HG02973 (cell line): ENCODE results near the gene PPIAL4G.
"Not testable (repeated sequence)": the region's sequence is repeated elsewhere in the genome, so short reads cannot be mapped to it uniquely, and the experiment has no call there.

Experiments used
- ATAC-seq: cut with Tn5 transposase; IDR thresholded peaks from one replicate; pipeline ENCODE4 v1.9.1; 2021; ENCODE audit warnings: moderate library complexity; ENCODE audit not compliant: unreplicated experiment

The PPIAL4G gene

DNA sequence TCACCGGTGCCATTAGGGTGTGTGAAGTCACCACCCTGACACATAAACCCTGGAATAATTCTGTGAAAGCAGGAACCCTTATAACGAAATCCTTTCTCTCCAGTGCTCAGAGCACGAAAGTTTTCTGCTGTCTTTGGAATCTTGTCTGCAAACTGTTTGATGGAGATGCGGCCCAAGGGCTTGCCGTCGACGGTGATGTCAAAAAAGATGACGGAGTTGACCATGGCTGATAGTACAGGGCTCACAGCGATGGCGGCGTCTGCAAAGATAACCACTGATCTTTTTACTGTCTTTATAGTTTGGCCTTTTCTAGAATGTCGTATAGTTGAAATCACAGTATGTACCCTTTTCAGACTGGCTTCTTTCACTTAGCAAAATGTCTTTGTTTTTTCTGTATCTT is at the start of gene PPIAL4G:
PPIAL4G (minus strand) TSS at position 274 of the 400 bp plus-strand sequence; CDS start at position 224, 50 bp downstream.
- not testable (repeated sequence) for ATAC-seq

DNA sequence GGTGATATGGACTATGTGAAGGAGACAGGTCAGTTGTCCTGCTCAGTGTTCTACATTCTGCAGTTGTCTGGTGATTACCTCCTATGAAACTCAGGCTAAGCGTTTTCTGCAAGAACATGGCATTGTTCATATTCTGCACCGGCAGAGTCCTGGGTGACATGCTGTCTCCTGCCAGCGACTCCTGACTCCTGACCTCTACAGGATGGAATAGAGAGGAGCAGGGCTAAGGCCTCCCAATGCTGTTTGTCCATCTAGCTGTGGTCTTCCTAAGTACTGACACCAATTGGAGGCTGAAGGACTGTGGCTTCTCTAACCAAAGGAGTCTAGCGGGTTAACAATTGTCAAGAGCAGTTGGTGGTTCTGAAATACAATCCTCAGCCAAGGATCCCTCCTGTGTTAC is 49.1 kb upstream of the PPIAL4G start:
- ATAC-seq: not testable (repeated sequence)

DNA sequence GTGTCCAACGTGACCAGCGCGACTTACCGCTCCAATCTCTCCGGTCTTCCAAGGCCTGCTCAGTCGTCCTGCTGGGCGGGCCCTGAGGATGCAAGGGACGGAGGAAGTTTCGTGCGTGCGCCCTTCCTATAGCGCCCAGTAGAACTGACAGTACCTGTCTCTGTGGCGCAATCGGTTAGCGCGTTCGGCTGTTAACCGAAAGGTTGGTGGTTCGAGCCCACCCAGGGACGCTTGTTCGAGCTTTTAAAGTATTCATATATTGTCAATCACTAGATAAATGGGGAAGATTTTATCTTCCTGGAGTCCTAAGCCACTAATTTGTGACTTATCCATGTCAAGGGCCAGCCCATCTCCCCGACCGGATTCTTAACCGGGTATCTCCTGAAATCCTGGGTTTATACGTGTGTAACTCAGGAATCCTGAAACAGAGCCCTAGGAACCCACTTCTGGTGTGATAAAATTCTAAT is 46.0 kb upstream of the PPIAL4G start:
- not testable (repeated sequence) for ATAC-seq

DNA sequence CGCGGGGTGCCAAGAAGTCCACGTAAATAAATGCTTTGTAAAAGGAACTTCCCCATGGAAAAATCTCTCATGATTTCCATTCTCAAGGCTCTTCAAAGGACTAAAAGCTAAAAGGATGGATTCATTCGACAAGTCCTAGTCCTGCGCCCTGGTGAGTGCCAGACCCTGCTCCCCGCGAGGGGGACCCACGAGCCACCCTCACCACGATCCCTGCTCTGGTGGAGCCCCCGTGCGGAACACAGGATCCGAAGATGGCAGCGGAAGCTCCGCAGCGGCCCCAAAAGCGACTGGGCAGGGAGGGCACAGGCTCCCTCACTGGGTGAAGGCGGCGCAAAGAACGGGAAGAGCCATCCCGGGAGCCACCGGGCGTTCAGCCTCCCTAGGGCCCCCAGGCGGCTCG is 45.5 kb upstream of the PPIAL4G start:
- ATAC-seq: not testable (repeated sequence)

DNA sequence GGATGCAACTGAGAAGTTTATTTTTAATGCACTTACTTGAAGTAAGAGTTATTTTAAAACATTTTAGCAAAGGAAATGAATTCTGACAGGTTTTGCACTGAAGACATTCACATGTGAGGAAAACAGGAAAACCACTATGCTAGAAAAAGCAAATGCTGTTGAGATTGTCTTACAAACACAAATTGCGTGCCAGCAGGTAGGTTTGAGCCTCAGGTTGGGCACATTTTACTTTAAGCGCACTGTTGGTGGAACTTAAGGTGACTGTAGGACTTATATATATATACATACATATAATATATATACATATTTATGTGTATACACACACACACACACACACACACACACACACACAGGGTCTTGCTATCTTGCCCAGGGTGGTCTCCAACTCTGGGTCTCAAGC is 43.5 kb upstream of the PPIAL4G start:
- ATAC-seq: not testable (repeated sequence)

DNA sequence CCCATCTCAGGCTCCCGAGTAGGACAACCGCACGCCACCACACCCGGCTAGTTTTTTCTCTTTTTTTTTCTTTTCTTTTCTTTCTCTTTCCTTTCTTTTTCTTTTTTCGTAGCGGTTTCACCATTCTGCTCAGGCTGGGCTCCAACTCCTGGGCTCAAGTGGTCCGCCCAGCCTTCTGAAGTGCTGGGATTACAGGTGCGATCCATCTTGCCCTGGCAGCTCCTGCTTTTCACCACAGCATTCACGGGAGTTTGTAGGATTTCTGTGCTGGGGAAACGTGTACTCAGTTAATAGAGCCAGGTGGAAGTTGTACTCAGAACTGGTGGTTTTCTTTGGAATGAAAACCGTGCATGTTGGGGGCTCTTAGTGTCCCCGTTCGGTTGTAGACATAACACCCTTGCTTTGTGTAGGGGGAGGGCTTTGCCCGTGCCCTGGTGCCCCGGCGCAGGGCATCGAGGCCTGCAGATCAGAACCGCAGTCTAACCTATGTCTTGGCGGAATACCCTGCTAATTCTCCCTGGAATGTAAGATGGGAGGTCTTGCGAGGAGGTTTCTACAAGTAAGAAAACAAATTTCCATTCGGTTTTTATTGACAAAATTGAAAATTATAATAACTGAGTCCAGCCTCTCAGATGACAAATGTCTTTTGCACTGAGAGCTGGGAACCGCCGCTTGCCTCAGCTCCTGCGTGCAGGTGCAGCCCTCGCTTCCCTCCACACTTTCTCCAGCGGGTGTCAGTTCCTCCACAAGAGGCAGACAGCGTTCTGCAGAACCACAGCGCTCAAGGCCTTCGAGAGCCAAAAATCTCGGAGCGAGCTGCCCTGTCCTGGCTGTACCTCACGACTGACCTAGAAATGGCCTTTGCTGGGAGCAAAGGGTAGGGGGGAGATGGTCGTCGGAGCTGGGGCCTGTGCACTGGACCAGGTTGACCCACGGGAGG is 40.4 kb upstream of the PPIAL4G start:
- peak; percentile 5 for ATAC-seq

DNA sequence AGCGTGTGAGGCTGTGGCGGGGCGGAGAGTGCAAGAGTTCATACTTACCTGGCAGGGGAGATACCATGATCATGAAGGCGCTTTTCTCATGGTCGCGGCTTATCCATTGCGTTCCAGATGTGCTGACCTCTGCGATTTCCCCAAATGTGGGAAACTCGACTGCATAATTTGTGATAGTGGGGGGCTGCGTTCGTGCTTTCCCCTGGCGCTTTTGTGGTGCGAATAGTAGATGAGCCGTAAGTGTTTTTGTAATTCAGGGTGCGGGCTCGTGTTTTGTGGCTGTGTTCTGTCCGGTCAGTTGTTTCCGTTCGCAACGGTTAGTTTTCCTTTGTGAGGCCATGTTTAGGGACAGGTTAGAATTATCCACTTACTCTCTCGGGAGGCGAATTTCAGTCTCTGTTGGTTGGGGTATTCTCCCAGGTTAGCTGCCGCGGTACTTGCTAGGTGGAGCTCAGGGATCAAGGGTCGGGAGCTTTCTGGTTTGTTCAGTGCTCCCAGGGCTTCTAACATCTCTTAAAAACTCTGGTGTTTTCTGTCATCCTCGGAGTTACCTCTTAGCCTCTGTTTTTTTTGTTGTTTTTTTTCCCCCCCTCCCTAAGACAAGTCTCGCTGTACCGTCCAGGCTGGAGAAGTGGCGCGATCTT is 39.6 kb upstream of the PPIAL4G start:
- ATAC-seq: peak; percentile 78

DNA sequence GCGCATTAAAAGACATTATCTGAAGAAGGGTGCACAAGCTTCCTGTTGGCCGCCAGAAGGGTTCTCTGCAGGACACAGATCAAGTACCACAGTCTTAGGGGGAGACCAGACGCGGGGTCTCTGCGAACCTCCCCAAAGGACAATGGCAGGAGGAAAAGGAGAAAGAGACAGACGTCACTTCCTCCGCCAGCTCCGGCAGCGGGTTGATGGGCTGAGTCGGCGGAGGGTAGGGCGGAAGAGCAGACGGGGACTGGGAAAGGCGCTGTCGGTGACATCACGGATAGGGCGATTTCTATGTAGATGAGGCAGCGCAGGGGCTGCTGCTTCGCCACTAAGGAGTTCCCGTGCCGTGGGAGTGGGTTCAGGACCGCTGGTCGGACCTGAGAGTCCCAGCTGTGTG is 39.0 kb upstream of the PPIAL4G start:
- ATAC-seq: peak; percentile 39

DNA sequence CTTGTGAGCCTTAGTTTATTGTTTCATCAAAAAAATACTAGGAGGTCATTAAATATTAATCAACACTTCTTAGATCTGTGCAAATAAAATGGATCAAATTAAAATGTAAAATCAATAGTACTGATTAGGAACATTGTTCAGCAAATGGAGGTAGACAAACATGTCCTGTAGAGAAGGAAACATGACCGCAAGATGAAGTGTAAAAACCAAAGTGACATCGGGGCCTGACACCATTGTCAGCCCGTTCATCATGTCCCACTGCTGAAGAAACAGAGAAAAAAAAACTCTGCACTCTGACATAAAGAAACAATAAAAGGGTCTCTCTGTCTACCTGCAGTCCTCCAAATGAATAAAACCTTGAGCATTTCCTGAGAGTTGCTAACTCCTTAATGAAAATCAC is 31.2 kb upstream of the PPIAL4G start:
- not testable (repeated sequence) for ATAC-seq

DNA sequence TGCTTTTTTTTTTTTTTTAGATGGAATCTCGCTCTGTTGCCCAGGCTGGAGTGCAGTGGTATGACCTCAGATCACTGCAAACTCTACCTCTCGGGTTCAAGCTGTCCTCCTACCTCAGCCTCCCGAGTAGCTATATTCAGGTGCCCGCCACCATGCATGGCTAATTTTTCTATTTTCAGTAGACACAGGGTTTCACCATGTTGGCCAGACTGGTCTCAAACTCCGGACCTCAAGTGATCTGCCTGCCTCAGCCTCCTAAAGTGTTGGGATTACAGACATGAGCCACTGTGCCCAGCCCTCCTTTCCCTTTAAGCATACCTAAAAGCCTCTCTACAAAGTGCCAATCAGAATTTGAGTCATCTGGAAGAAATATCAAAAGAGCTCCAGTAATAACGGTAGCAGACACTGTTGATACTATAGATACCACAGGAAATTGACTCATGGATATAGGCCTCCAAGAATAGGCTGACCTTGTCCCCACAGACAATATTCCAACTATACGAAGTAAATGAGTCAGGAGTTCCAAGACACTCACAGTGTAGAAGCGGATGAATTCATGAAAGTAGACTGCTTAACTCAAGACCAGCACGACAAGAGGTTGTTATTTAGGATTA is 29.6 kb upstream of the PPIAL4G start:
- ATAC-seq: not testable (repeated sequence)

DNA sequence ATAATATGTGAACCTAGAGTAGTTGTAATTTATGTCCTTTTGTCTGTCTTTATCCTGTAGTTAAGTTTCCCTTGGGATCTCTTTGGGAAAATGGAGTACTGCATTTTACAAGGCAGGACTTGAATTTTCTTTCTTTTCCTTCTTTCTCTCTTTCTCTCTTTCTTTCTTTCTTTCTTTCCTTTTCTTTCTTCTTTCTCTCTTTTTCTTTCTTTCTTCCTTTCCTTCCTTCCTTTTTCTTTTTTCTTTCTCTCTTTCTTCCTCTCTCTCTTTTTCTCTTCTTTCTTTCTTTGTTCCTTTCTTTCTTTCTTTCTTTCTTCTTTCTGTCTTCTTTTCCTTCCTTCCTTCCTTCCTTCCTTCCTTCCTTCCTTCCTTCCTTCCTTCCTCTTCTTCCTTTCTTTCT is 10.8 kb upstream of the PPIAL4G start:
- ATAC-seq: not testable (repeated sequence)

DNA sequence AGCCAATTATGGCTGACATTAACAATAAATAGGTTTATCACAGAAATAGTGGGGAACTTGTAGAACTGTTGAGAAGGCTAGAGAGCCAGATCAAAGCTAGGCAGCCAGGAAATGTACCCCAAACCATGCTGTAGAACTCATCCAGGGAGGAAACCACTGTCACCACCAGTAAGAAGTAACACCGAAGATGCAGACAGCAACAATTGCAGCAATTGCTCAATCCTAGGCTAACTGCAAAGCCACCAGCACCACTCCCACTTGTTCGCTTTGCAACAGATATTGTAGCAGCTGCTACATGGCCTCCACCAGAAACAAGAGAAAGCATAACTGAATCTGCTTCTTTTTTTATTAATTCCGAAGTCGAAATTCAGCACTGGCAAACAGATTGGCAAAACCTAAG is 2.0 kb downstream of the PPIAL4G start:
- not testable (repeated sequence) for ATAC-seq

DNA sequence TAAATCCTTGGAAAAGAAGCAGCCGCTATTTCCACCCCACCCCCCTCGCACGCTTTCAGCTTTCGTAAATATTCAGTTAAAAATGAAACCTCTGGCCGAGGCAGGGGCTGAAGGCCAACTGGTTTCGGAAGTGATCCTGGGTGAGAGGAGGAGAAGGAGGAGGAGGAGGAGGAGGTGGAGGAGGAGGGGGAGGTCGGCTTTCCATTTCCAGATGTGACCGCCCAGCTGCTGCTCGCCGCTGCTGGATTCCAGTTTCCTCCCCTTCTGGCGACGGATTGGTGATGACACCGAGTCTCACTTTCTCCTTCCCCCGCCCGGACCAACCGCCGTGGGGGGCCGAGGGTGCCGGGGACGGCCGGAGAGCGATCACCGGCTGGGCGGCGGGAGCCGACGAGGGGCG is 23.4 kb downstream of the PPIAL4G start:
- ATAC-seq: not testable (repeated sequence)

DNA sequence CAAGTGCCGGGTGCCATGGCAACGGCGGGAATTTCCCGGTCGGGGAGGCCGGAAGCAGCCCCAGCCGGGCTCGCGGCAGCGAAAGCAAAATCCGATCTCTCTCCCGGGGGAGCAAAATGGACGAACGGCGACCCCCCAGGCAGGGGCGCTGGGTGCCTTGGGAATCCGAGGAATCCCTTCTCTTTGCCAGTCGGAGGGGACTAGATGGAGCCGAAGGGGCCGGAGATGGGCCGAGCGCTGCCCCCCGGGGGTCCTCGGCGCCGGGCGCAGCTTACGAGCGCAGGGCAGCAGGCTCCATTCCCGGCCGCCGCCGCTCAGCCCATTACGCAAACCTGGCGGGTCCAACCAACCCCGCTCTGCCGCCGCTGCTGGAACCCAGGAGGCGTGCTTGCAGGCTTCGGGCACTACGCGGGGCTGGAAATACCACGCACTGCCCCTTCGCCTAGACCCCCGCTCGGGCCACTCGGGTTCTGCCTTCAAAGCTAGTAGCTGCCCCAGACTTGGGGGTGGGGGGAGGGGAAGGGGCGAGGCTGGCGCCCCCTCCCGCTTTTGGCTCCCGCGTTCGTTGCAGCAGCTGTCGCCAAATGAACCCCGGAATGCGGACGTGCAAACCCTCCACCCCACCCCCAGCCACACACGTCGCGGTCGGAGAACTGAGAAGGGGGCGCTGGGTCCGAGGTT is 24.1 kb downstream of the PPIAL4G start:
- ATAC-seq: not testable (repeated sequence)

DNA sequence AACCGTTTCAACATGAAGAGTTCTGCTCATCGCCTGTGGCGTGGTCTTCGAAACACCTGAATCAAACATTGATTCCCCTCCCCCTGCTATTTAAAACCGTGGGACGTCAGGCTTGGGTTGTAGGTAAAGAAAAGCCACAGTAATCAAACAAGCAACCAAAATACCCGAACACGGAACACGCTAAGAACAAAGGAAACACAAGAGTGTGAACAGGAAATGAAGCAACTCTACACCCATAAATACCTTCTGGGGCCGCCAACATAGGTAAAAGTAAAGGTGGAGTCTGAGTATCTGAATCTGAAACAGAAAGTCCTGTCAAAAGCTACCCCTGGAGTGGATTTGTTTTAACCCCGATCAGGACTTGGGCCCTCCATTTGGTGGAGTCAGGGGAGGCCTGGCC is 24.7 kb downstream of the PPIAL4G start:
- ATAC-seq: not testable (repeated sequence)

DNA sequence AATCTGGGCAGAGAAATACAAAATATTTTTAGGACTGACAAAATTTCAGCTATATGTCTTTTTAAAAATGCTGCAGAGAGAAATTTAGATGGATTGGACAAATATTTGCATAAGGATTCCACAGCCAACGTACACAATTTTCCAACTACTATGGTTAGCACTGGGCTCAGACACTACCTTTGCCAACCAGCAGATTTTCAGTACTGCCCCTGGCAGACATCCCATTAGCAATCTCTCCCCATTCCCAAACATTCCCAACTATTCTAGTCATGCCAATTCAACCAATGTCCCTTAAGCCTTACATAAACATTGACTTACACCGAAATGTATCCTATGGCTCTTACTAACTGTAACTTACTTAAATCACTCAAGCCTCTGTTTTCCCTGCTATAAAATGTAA is 30.3 kb downstream of the PPIAL4G start:
- ATAC-seq: not testable (repeated sequence)

DNA sequence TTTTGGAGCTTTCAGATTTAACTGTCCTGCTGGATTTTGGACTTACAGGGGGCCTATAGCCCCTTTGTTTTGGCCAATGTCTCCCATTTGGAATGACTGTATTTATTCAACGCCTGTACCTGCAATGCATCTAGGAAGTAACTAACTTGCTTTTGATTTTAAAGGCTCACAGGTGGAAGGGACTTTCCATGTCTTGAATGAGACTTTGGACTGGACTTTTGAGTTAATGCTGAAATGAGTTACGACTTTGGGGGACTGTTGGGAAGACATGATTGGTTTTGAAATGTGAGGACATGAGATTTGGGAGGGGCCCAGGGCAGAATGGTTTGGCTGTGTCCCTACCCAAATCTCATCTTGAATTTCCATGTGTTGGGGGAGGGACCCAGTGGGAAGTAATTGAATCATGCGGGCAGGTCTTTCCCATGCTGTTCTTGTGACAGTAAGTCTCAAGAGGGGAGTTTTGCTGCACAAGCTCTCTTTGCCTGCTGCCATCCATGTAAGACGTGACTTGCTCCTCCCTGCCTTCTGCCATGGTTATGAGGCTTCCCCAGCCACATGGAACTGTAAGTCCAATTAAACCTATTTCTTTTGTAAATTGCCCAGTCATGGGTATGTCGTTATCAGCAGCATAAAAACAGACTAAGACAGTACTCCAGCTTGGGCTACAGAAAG is 43.3 kb downstream of the PPIAL4G start:
- not testable (repeated sequence) for ATAC-seq

DNA sequence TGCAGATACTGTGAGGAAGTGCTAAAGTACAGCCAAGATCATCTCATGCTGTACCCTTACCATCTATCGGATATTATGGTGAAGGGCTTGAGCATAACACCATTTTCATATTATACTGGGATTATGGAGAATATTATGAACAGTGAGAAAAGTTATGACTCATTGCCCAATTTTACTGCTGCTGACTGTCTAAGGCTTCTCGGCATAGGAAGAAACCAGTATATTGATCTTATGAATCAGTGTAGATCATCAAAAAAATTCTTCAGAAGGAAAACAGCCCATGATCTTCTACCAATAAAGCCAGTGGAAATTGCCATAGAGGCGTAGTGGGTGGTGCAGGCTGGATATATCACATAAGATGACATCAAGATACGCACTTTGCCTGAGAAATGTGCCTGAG is 47.7 kb downstream of the PPIAL4G start:
- ATAC-seq: no peak

DNA sequence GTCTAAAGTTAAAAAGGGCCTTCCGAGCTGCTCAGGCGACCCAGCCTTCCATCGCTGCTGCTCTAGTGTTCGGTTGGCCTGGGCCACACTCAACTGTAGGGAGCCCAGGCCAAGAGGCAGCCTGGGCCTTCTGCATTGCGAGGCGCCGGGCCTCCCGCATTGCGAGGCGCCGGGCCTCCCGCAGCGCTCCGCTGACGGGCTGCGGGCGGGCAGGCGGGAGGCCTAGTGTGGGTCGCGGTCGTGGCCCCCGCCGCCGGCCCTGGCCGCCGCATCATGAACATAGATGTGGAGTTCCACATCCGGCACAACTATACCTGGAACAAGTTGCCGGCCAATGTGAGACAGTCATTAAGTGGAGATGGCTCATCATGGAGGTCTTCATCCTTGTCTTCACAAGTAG is 48.3 kb downstream of the PPIAL4G start:
- no peak for ATAC-seq

DNA sequence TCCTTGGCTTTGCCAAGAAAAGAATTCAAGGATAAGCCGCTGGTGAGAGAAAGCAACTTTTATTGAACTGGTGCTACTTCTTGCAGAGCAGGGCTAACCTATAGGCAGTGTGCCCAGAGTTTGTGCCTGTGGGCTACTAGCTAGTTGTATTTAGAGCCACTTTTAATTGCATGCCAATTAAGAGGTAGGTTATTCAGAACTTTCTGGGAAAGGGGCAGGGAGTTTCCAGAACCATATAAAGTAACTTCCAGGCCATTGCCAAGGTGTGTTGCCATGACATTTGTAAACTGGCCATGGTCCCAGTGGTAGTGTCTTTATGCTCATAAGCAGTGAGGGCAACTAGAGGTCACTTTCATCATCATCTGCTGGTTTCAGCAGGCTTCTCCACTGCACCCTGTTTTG is 50.2 kb downstream of the PPIAL4G start:
- ATAC-seq: not testable (repeated sequence)
